ENCODE data around the gene MTNR1A.

Gene MTNR1A

DNA sequence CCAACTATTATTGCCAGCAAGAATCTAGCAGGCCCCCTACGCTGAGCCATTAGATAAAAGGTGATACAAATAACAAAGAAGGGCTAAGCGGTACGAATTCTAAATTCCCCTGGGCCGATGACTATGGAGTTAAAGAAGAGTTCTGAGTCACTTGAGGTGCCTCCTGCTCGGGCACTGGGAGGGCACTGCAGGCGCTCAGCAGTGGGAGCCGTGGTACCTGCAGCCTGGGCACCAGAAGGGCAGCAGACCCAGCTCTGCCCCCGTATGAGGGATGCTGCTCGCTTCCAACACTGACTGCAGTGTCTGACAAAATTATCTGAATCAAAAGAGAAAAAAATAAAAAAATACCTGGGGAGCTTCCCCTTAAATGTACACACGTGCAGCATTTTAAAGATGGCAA, 44.1 kb upstream of the MTNR1A start:
- no peaks in the 10 kb centered on the region for H3K36me3 ChIP-seq (ENCODE audit: control insufficient read depth, low read length)

DNA sequence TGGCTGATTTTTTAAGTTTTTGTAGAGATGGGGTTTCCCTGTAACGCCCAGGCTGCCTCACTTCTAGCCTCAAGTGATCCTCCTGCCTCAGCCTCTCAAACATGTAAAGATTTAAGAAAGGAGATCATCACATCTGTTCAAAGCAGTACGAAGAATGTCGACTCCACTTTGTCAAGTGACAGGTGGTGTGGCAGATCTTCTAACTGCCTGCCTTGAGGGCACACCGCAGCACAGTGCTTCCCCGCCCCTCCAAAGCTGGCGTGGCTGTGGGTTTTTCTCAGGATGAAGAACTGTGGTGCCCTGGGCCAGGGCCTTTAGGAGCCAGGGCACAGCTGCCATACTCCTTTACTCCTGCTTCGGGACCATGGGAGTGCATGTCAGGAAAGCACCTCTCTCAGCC, 43.3 kb upstream of the MTNR1A start:
- TF ChIP-seq EZH2phosphoT487 (IDR thresholded peaks at IDR 0.05; ENCODE audit: borderline replicate concordance, low read length), result no peak
- TF ChIP-seq, protein P1, sequence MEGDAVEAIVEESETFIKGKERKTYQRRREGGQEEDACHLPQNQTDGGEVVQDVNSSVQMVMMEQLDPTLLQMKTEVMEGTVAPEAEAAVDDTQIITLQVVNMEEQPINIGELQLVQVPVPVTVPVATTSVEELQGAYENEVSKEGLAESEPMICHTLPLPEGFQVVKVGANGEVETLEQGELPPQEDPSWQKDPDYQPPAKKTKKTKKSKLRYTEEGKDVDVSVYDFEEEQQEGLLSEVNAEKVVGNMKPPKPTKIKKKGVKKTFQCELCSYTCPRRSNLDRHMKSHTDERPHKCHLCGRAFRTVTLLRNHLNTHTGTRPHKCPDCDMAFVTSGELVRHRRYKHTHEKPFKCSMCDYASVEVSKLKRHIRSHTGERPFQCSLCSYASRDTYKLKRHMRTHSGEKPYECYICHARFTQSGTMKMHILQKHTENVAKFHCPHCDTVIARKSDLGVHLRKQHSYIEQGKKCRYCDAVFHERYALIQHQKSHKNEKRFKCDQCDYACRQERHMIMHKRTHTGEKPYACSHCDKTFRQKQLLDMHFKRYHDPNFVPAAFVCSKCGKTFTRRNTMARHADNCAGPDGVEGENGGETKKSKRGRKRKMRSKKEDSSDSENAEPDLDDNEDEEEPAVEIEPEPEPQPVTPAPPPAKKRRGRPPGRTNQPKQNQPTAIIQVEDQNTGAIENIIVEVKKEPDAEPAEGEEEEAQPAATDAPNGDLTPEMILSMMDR (IDR thresholded peaks at IDR 0.05; ENCODE audit: low read depth, low read length, poor library complexity, severe bottlenecking), result no peak
- H3K9me2 ChIP-seq (replicated peaks; ENCODE audit: control insufficient read depth, low read length), result no peaks in the 10 kb centered on the region
- H3K27ac ChIP-seq (ENCODE audit: low read depth, low read length), result no peak overlapping the region
- no peaks in the 10 kb centered on the region for H3K9me3 ChIP-seq (ENCODE audit: control insufficient read depth, insufficient read depth, low read length)
- no peaks in the 10 kb centered on the region for H3K27me3 ChIP-seq (ENCODE audit: control insufficient read depth, low read length)
- H3K4me1 ChIP-seq (ENCODE audit: control insufficient read depth, low read length), result no peaks in the 10 kb centered on the region
- no peaks in the 10 kb centered on the region for H3F3A ChIP-seq (ENCODE audit: control insufficient read depth, insufficient read depth)
- no peak overlapping the region for H3K4me3 ChIP-seq (ENCODE audit: low read length)
- H3K79me2 ChIP-seq (ENCODE audit: control insufficient read depth, low read length), result no peaks in the 10 kb centered on the region
- H3K36me3 ChIP-seq (ENCODE audit: control insufficient read depth, low read length), result no peaks in the 10 kb centered on the region
- no peak overlapping the region for H3K4me2 ChIP-seq (ENCODE audit: low read length)
- H4K20me1 ChIP-seq (ENCODE audit: control insufficient read depth, insufficient read depth, low read depth, low read length), result no peaks in the 10 kb centered on the region

More for the DNA sequence above, 44.1 kb upstream of the MTNR1A start:
- Histone ChIP-seq H3K4me2 (ENCODE audit: low read length) (no peak overlapping the region), H3K9me3 (ENCODE audit: control insufficient read depth, insufficient read depth, low read length) (no peaks in the 10 kb centered on the region), H3K4me3 (ENCODE audit: low read length) (no peak overlapping the region), H3K27me3 (ENCODE audit: control insufficient read depth, low read length) (no peaks in the 10 kb centered on the region), H4K20me1 (ENCODE audit: control insufficient read depth, insufficient read depth, low read depth, low read length) (no peaks in the 10 kb centered on the region), H3K27ac (ENCODE audit: low read depth, low read length) (no peak overlapping the region), H3K4me1 (ENCODE audit: control insufficient read depth, low read length) (no peaks in the 10 kb centered on the region), H3K9me2 (replicated peaks; ENCODE audit: control insufficient read depth, low read length) (no peaks in the 10 kb centered on the region), H3K79me2 (ENCODE audit: control insufficient read depth, low read length) (no peaks in the 10 kb centered on the region), H3F3A (ENCODE audit: control insufficient read depth, insufficient read depth) (no peaks in the 10 kb centered on the region)
- TF ChIP-seq EZH2phosphoT487 (IDR thresholded peaks at IDR 0.05; ENCODE audit: borderline replicate concordance, low read length), result no peak
- TF ChIP-seq, protein P1 (IDR thresholded peaks at IDR 0.05; ENCODE audit: low read depth, low read length, poor library complexity, severe bottlenecking), result no peak

DNA sequence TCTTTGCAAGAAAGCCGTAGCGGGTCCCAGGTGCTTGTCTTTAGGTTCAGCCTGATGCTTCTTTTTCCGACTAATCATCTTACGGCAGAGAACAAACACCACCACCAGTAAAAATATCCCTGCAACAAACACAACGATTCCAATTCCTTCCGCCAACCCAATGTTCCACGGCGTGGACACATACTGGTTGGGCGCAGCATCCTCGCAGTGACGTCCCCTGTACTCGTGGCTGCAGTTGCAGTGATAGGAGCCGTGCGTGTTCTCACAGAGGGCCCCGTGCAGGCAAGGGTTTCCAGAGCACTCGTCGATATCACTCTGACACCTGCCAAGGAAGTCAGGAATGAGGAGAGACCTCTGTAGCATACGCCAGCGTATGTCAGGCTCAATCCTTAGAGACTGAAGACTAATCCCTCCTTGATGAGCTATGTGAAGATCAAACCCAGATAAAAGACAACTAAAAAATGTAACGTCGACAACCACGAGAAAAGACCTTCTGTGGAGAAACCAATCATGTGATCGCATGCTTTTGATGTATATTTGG, 41.6 kb upstream of the MTNR1A start:
- Histone ChIP-seq H3K36me3 (ENCODE audit: control insufficient read depth, low read length) (no peaks in the 10 kb centered on the region), H3F3A (ENCODE audit: control insufficient read depth, insufficient read depth) (no peaks in the 10 kb centered on the region), H3K9me2 (replicated peaks; ENCODE audit: control insufficient read depth, low read length) (no peaks in the 10 kb centered on the region), H4K20me1 (ENCODE audit: control insufficient read depth, insufficient read depth, low read depth, low read length) (no peaks in the 10 kb centered on the region), H3K9me3 (ENCODE audit: control insufficient read depth, insufficient read depth, low read length) (no peaks in the 10 kb centered on the region), H3K27ac (ENCODE audit: low read depth, low read length) (no peak overlapping the region), H3K4me1 (ENCODE audit: control insufficient read depth, low read length) (no peaks in the 10 kb centered on the region), H3K4me2 (ENCODE audit: low read length) (no peak overlapping the region), H3K4me3 (ENCODE audit: low read length) (no peak overlapping the region), H3K79me2 (ENCODE audit: control insufficient read depth, low read length) (no peaks in the 10 kb centered on the region), H3K27me3 (ENCODE audit: control insufficient read depth, low read length) (no peaks in the 10 kb centered on the region)
- TF ChIP-seq EZH2phosphoT487 (IDR thresholded peaks at IDR 0.05; ENCODE audit: borderline replicate concordance, low read length), result no peak
- TF ChIP-seq, protein P1 (IDR thresholded peaks at IDR 0.05; ENCODE audit: low read depth, low read length, poor library complexity, severe bottlenecking), result no peak
